ENCODE data around the gene RECQL5. TPM values are rescaled to one million over a fixed set of nuclear protein-coding genes. Genes with fewer than 3 reads are reported as not detected.

RECQL5 gene
- total RNA-seq, 2 donors from 2014 or later: 54.3 TPM

- WGBS, 2 experiments (ENCODE audit: insufficient coverage in 1 of 2, insufficient read length in 1 of 2): 94 to 98% methylated on average over 6 to 7 of the region's 7 CpGs
- H3K36me3 Mint-ChIP-seq (ENCODE audit: low read depth): peaks cover 58% of the 10 kb centered on the region
- H3K27ac Mint-ChIP-seq: no peak overlapping the region
- no peaks in the 10 kb centered on the region for H3K9me3 Mint-ChIP-seq
- Histone ChIP-seq H3K4me3 (ENCODE audit: low read length) (no peak overlapping the region), H3K4me1 (ENCODE audit: control insufficient read depth, insufficient read depth, low read length) (peaks cover 8% of the 10 kb centered on the region), H3K27me3 (ENCODE audit: control insufficient read depth, insufficient read depth, low read length, poor library complexity, severe bottlenecking) (no peaks in the 10 kb centered on the region), H3K27ac (ENCODE audit: low read depth, low read length) (no peak overlapping the region), H3K36me3 (ENCODE audit: control insufficient read depth, insufficient read depth, low read length) (peaks cover 77% of the 10 kb centered on the region), H3K9ac (ENCODE audit: extremely low read depth, low read length, poor library complexity, severe bottlenecking) (no peak overlapping the region), H3K9me3 (ENCODE audit: control insufficient read depth, low read length) (no peaks in the 10 kb centered on the region)
- peaks cover 30% of the 10 kb centered on the region for H3K4me1 Mint-ChIP-seq
- DNase-seq: no peak
- no peak for TF ChIP-seq CTCF (conservative IDR thresholded peaks at IDR 0.05)
- H3K4me3 Mint-ChIP-seq: no peak overlapping the region
- H3K27me3 Mint-ChIP-seq (ENCODE audit: insufficient read depth): no peaks in the 10 kb centered on the region
Measured at GRCh38 chr17:75695141-75695829, 28.3 kb upstream of the RECQL5 start.

DNA sequence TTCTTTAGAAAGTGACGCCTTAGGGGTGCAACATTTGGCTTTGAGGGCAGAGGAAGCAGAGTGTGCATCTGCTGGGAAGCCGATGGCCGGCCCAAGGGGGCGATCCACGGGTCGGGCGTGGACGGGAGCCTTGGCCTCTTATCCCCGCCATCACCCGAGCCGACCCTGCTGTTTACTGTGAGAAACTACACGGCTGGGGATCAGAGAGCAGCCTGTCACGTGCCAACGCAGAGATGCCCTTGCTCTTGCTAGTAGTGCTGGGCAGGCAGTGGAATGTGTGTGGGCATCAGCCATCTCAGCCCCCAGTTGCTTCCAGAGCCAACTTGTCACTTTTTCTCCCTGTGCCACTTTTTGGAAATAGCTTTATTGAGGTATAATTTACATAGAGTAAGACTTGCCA is 27.6 kb upstream of the RECQL5 start:
- Mint-ChIP-seq H3K9me3 (no peaks in the 10 kb centered on the region), H3K4me3 (no peak overlapping the region), H3K4me1 (peaks cover 30% of the 10 kb centered on the region), H3K36me3 (ENCODE audit: low read depth) (peaks cover 53% of the 10 kb centered on the region), H3K27ac (peak overlapping the region; percentile 85), H3K27me3 (ENCODE audit: insufficient read depth) (no peaks in the 10 kb centered on the region)
- Histone ChIP-seq H3K9ac (ENCODE audit: extremely low read depth, low read length, poor library complexity, severe bottlenecking) (no peak overlapping the region), H3K27ac (ENCODE audit: low read depth, low read length) (peak overlapping the region; percentile 25), H3K27me3 (ENCODE audit: control insufficient read depth, insufficient read depth, low read length, poor library complexity, severe bottlenecking) (no peaks in the 10 kb centered on the region), H3K36me3 (ENCODE audit: control insufficient read depth, insufficient read depth, low read length) (peaks cover 72% of the 10 kb centered on the region), H3K4me1 (ENCODE audit: control insufficient read depth, insufficient read depth, low read length) (peaks cover 8% of the 10 kb centered on the region), H3K9me3 (ENCODE audit: control insufficient read depth, low read length) (no peaks in the 10 kb centered on the region), H3K4me3 (ENCODE audit: low read length) (no peak overlapping the region)
- no peak for DNase-seq
- WGBS, 2 experiments (ENCODE audit: insufficient coverage in 1 of 2, insufficient read length in 1 of 2): 77 to 84% methylated on average over 5 to 14 of the region's 14 CpGs
- TF ChIP-seq CTCF (conservative IDR thresholded peaks at IDR 0.05): peak; percentile 43

DNA sequence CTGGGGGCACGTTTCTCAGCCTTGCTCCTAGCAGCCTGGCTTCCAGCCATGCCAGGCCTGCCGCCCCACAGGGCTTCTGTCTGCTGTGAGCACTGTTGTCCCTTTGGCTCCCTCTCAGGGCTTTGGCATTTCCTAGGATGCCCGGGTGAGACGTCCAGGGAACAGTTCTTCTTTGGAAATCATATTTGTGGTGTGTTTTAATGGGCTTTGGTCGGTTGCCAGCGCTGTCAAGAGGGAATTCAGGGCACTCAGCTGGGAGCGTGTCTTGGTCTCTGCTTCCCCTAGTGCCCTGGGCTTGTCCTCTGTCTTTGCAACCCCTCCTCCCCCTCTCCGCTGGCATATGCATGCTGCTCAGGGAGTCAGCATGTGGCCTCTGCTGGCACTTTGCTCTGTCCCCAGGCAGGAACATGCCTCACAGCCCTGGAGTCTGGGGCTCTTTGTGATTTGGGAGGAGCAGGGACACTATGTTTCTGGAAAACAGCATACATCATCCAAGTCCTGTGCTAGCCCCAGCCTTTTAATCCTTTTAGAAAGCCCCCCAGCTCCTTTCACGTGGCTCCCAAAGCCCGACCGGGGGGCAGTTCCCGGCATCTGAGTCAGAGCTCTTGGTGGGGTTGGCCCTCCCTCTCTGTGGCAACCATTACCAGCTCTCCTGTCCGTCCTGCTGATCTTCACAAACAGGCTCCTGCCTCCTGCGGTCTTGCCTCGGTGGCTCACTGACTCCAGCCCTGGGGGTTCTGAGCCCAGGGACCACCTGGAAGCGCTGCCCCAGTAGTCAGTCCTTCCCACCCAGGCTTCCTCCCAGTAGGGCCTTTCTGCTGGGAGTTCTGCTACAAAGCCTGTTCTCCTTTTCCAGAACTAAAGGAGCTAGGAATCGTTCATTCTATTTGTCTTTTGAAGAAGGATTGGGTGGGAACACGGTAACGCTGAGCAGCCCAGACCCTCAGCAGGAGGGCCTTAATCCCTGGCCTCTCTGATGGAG is 26.8 kb upstream of the RECQL5 start:
- no peaks in the 10 kb centered on the region for H3K9me3 ChIP-seq (ENCODE audit: control insufficient read depth, low read length)

More for the DNA sequence above, 26.8 kb upstream of the RECQL5 start:
- peak overlapping the region; percentile 85 for H3K27ac Mint-ChIP-seq
- no peaks in the 10 kb centered on the region for H3K9me3 Mint-ChIP-seq
- Histone ChIP-seq H3K36me3 (ENCODE audit: control insufficient read depth, insufficient read depth, low read length) (peaks cover 67% of the 10 kb centered on the region), H3K9ac (ENCODE audit: extremely low read depth, low read length, poor library complexity, severe bottlenecking) (no peak overlapping the region), H3K4me3 (ENCODE audit: low read length) (no peak overlapping the region), H3K4me1 (ENCODE audit: control insufficient read depth, insufficient read depth, low read length) (peaks cover 8% of the 10 kb centered on the region), H3K27me3 (ENCODE audit: control insufficient read depth, insufficient read depth, low read length, poor library complexity, severe bottlenecking) (no peaks in the 10 kb centered on the region), H3K27ac (ENCODE audit: low read depth, low read length) (peak overlapping the region; percentile 25)
- no peak for TF ChIP-seq CTCF (conservative IDR thresholded peaks at IDR 0.05)
- peak; percentile 92 for DNase-seq
- H3K36me3 Mint-ChIP-seq (ENCODE audit: low read depth): peaks cover 50% of the 10 kb centered on the region
- no peaks in the 10 kb centered on the region for H3K27me3 Mint-ChIP-seq (ENCODE audit: insufficient read depth)
- peaks cover 30% of the 10 kb centered on the region for H3K4me1 Mint-ChIP-seq
- WGBS, 2 experiments (ENCODE audit: insufficient coverage in 1 of 2, insufficient read length in 1 of 2): 51 to 56% methylated on average over 12 to 19 of the region's 19 CpGs
- H3K4me3 Mint-ChIP-seq: no peak overlapping the region
